WI38 (cell line): ENCODE data around the gene FAM83D.

ENCODE experiments used
- H3K4me3 ChIP-seq: 2 replicates; pipeline ENCODE4 v1.5.1; 2011; ENCODE audit warnings: low read depth, mild to moderate bottlenecking, control low read depth, low read length
- TF ChIP-seq, protein P1 (sequence below): IDR thresholded peaks from 2 replicates; pipeline ENCODE4 v1.5.1; 2012; ENCODE audit warnings: low read depth, mild to moderate bottlenecking, control low read depth, low read length

Gene FAM83D

DNA sequence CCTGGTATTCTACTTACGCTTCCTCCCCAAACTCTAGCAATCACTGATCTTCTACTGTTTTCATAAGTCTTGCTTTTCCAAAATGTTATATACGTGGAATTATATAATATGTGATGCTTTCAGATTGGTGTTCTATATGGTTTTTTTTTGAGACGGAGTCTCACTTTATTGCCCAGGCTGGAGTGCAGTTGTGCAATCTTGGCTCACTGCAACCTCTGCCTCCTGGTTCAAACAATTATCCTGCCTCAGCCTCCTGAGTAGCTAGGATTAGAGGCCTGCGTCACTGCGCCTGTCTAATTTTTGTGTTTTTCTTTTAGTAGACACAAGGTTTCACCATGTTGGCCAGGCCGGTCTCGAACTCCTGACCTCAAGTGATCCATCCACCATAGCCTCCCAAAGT lies 10.9 kb upstream of the FAM83D start:
- TF ChIP-seq, protein P1, sequence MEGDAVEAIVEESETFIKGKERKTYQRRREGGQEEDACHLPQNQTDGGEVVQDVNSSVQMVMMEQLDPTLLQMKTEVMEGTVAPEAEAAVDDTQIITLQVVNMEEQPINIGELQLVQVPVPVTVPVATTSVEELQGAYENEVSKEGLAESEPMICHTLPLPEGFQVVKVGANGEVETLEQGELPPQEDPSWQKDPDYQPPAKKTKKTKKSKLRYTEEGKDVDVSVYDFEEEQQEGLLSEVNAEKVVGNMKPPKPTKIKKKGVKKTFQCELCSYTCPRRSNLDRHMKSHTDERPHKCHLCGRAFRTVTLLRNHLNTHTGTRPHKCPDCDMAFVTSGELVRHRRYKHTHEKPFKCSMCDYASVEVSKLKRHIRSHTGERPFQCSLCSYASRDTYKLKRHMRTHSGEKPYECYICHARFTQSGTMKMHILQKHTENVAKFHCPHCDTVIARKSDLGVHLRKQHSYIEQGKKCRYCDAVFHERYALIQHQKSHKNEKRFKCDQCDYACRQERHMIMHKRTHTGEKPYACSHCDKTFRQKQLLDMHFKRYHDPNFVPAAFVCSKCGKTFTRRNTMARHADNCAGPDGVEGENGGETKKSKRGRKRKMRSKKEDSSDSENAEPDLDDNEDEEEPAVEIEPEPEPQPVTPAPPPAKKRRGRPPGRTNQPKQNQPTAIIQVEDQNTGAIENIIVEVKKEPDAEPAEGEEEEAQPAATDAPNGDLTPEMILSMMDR = no peak

DNA sequence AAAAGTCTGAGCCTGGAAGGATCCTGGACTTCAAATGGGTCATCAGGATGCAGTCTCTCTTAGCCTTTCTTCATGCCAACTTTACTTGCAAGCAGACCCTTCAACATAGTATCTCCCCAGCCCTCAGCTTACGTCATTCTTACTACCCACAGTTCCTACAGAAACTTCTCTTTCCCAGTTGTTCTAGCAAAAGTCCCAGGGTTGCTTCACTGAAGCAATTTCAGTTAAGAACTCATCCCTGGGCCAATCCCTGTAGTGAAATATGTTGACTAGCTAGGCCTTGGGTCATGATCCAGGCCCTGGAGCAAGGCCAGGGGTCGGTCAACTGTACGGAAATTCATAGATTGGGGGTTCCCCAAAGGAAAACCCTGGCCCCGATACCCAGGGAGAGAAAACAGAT lies 8.6 kb upstream of the FAM83D start:
- TF ChIP-seq, protein P1 = no peak
- no peak overlapping the region for H3K4me3 ChIP-seq

More for the DNA sequence above, 10.9 kb upstream of the FAM83D start:
- H3K4me3 ChIP-seq = no peak overlapping the region

DNA sequence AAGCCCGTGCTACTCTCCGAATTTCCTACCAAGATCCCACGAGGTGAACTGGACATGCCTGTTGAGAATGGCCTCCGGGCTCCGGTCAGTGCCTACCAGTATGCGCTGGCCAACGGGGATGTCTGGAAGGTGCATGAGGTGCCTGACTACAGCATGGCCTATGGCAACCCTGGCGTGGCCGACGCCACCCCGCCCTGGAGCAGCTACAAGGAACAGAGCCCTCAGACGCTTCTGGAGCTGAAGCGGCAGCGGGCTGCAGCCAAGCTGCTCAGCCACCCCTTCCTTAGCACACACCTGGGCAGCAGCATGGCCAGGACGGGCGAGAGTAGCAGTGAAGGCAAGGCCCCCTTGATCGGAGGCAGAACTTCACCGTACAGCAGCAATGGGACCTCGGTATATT lies 8.0 kb upstream of the FAM83D start:
- H3K4me3 ChIP-seq = no peak overlapping the region
- TF ChIP-seq, protein P1 = no peak

DNA sequence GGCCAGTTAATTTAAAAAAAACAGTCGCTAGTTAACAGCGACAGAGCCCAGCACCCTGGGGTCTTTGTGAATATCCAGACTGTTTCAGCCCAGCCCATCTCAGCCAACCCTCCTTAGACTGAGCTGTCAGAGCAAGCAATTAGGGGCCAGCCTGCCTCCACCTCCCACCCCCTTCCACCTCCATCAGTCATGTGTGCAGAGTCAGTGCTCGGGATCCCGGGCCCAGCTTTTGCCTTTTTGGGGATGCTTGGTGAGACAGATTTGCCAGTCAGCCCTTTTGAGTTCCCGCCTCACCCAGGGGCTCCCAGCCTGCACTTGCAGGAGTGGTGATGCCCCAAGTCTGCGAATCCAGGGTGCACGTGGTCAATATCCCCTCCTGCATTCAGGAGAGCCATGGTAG lies 6.5 kb upstream of the FAM83D start:
- TF ChIP-seq, protein P1 = no peak

DNA sequence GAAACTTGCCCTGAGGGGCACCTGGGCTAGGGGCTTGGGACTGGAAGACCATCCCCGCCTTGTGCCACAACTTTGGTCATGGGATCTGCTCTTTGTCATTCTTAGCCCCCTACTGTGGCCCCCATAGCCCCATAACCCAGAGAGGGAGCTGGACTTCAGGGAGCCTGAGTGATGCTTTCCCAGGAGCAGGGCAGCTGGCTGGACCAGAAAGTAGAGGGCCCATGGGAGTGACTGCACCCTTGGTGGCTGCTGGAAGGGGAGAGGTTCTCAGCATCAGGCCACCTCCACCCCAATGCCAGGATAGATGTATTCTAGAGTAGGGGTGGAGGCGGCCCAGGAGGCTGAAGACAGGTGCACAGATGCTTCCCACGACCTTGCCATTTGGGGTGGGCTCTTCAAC lies 5.8 kb upstream of the FAM83D start:
- H3K4me3 ChIP-seq = no peak overlapping the region
- TF ChIP-seq, protein P1 = no peak

More for the DNA sequence above, 6.5 kb upstream of the FAM83D start:
- H3K4me3 ChIP-seq = no peak overlapping the region

DNA sequence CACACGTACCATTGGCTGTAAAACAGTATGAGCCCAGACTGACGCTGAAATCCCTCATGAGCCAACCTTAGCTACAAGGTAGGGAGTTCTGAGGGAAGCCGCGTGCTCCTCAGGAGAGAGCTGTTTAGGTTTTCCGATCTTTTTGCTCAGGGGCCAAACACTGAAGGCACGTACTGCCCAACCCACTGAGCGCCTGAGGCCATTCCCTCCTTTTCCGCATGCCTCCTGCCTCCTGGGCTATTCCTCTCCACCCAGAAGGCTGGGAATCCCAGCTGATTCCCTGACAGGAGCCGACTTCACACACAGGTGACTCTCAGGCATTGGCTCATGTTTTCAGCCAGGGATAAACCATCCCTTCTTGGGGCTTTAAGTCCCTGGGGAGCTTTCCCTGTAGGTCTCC lies 5.4 kb upstream of the FAM83D start:
- TF ChIP-seq, protein P1 = no peak
- no peak overlapping the region for H3K4me3 ChIP-seq

DNA sequence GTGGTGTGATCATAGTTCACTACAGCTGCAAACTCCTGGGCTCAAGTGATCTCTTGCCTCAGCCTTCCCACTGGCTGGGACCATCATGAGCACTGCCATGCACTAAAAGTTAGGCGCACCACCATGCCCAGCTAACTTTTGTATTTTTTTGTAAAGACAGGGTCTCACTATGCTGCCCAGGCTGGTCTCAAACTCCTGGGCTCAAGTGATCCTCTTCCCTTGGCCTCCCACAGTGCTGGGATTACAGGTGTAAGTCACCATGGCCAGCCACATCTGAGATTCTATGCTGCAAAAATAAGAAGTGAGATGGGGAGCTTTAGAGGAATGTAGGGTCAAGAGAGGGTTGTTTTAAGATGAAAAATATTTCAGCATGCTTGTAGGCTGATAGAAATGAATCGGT lies 1.5 kb upstream of the FAM83D start:
- H3K4me3 ChIP-seq = no peak overlapping the region
- TF ChIP-seq, protein P1 = no peak
